ENCODE data around the gene NKTR. TPM values are rescaled to one million over a fixed set of nuclear protein-coding genes. Genes with fewer than 3 reads are reported as not detected.

NKTR gene
- total and polyA plus RNA-seq, 9 of the 15 experiments (the other 6 are each of a cell fraction or from before 2014, with no cell fraction given), result 19.7 to 123 (median 92.6) TPM

GRCh38 chr3:42600111-42600957 is at the start of gene NKTR (continued):
- peak; percentile 23; the same call in 1 of the 2 replicates for TF ChIP-seq STAT6 (CRISPR knock-in tag; IDR thresholded peaks at IDR 0.05)
- peak; percentile 95; the same call in 1 of the 2 replicates for TF ChIP-seq ZBTB7A (IDR thresholded peaks at IDR 0.05; ENCODE audit: borderline replicate concordance, control insufficient read depth, low read depth, low read length)
- TF ChIP-seq GTF2A2 (tag; IDR thresholded peaks at IDR 0.05), result no peak; the same call in 1 of the 2 replicates
- no peak for TF ChIP-seq RBM34 (IDR thresholded peaks at IDR 0.05; ENCODE audit: borderline replicate concordance, insufficient read depth, low read length)
- TF ChIP-seq ZNF511 (CRISPR knock-in tag; IDR thresholded peaks at IDR 0.05), result peak; percentile 17; the same call in 1 of the 2 replicates
- TF ChIP-seq NFYB (IDR thresholded peaks at IDR 0.05; ENCODE audit: extremely low read depth, insufficient read length), result peak; percentile 53
- TF ChIP-seq RBM25 (IDR thresholded peaks at IDR 0.05; ENCODE audit: low read depth, low read length, severe bottlenecking), result peak; percentile 96
- TF ChIP-seq POLR3G (IDR thresholded peaks at IDR 0.05; ENCODE audit: extremely low read depth, insufficient read length, insufficient replicate concordance), result no peak
- no peak for TF ChIP-seq ZNF507 (tag; conservative IDR thresholded peaks at IDR 0.05)
- no peak for TF ChIP-seq ZBTB8A (IDR thresholded peaks at IDR 0.05; ENCODE audit: partially characterized antibody)
- no peak for TF ChIP-seq ZNF253 (CRISPR knock-in tag; conservative IDR thresholded peaks at IDR 0.05)
- no peak for TF ChIP-seq ZNF316 (IDR thresholded peaks at IDR 0.05)
- TF ChIP-seq SMAD4 (CRISPR knock-in tag; conservative IDR thresholded peaks at IDR 0.05), result peak; percentile 54
- TF ChIP-seq ZHX1 (conservative IDR thresholded peaks at IDR 0.05; ENCODE audit: low read length), result peak; percentile 93; the same call in 1 of the 2 replicates

Measured in K562 (cell line).